SK-N-MC (cell line): Measurements from ENCODE around the gene OSBPL5.

Experiments
- DNase-seq: peaks from one replicate; pipeline ENCODE4 v3.0.0-alpha.2; 2011; ENCODE audit warnings: low read depth, low spot score
- H3K27ac ChIP-seq: fragments of 200-600 bp; sonication (generic); 2 replicates; pipeline ENCODE4 v1.5.1; 2016; ENCODE audit warnings: mixed run types
- H3K36me3 ChIP-seq: fragments of 200-600 bp; sonication (generic); 2 replicates; pipeline ENCODE4 v1.6.1; 2017; ENCODE audit warnings: antibody characterized with exemption, low read length, mixed read lengths; ENCODE audit not compliant: insufficient read depth
- H3K4me3 ChIP-seq: fragments of 200-600 bp; sonication (generic); 2 replicates; pipeline ENCODE4 v1.5.1; 2016
- H3K9ac ChIP-seq: fragments of 200-600 bp; sonication (generic); 2 replicates; pipeline ENCODE4 v1.8.0; 2017; ENCODE audit warnings: mixed run types, mixed read lengths; ENCODE audit not compliant: insufficient read length
- H3K9me3 ChIP-seq: fragments of 200-600 bp; sonication (generic); 2 replicates; pipeline ENCODE4 v1.6.1; 2017; ENCODE audit warnings: low read depth, mild to moderate bottlenecking, antibody characterized with exemption, low read length, moderate library complexity, mixed read lengths
- EZH2 ChIP-seq: fragments of 200-600 bp; sonication (generic); IDR thresholded peaks from one replicate; pipeline ENCODE4 v1.6.1; 2017; ENCODE audit warnings: antibody characterized with exemption
- FOXP2 ChIP-seq: optimal IDR thresholded peaks from 2 replicates; pipeline ENCODE3; 2011; ENCODE audit warnings: mild to moderate bottlenecking, moderate library complexity; ENCODE audit not compliant: insufficient read depth; ENCODE audit errors: extremely low read length, control extremely low read depth
- POLR2AphosphoS5 ChIP-seq: IDR thresholded peaks from 2 replicates; pipeline ENCODE4 v1.6.1; 2012; ENCODE audit warnings: mild to moderate bottlenecking, low read depth, low read length, borderline replicate concordance

OSBPL5 gene, protein sequence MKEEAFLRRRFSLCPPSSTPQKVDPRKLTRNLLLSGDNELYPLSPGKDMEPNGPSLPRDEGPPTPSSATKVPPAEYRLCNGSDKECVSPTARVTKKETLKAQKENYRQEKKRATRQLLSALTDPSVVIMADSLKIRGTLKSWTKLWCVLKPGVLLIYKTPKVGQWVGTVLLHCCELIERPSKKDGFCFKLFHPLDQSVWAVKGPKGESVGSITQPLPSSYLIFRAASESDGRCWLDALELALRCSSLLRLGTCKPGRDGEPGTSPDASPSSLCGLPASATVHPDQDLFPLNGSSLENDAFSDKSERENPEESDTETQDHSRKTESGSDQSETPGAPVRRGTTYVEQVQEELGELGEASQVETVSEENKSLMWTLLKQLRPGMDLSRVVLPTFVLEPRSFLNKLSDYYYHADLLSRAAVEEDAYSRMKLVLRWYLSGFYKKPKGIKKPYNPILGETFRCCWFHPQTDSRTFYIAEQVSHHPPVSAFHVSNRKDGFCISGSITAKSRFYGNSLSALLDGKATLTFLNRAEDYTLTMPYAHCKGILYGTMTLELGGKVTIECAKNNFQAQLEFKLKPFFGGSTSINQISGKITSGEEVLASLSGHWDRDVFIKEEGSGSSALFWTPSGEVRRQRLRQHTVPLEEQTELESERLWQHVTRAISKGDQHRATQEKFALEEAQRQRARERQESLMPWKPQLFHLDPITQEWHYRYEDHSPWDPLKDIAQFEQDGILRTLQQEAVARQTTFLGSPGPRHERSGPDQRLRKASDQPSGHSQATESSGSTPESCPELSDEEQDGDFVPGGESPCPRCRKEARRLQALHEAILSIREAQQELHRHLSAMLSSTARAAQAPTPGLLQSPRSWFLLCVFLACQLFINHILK

GRCh38 chr11:3165152-3165705, at the start of gene OSBPL5:
Gene OSBPL5 (minus strand): TSS chr11:3165310. CDS start chr11:3129148, 36,162 bp downstream.
- H3K4me3 ChIP-seq: peak within 1 kb of the TSS; percentile 90
- DNase-seq: no peak
- H3K9ac ChIP-seq: peak within 1 kb of the TSS; percentile 69
- H3K9me3 ChIP-seq: no peaks in the 10 kb centered on the region
- TF ChIP-seq EZH2 (no peak), FOXP2 (no peak), POLR2AphosphoS5 (no peak)
- no peaks in the 10 kb centered on the region for H3K36me3 ChIP-seq
- H3K27ac ChIP-seq: no peak within 1 kb of the TSS

DNA sequence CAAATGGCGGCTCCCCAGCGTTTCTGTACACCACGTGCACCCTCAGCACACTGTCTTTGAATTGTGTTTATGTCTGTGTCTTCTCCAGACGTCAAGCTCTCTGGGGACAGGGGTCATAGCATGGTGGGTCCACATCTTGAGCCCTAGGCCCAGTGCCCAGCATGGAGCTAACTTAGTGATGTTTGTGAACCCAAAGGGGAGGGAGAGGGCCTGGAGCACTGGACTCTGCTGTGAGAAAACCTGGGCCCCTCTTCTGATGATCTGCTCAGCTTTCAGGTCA, 49.2 kb upstream of the OSBPL5 start:
- Histone ChIP-seq H3K4me3 (no peak overlapping the region), H3K9me3 (no peaks in the 10 kb centered on the region; the same call in 1 of the 2 replicates), H3K9ac (no peak overlapping the region), H3K36me3 (no peaks in the 10 kb centered on the region), H3K27ac (no peak overlapping the region)
- TF ChIP-seq POLR2AphosphoS5 (no peak), EZH2 (no peak), FOXP2 (no peak)
- DNase-seq: no peak

- Histone ChIP-seq H3K9me3 (no peaks in the 10 kb centered on the region; the same call in 1 of the 2 replicates), H3K9ac (no peak overlapping the region), H3K36me3 (no peaks in the 10 kb centered on the region), H3K27ac (no peak overlapping the region), H3K4me3 (no peak overlapping the region)
- DNase-seq: no peak
- TF ChIP-seq FOXP2 (no peak), EZH2 (no peak), POLR2AphosphoS5 (no peak)
Observed at GRCh38 chr11:3213659-3214419, 48.7 kb upstream of the OSBPL5 start.

DNA sequence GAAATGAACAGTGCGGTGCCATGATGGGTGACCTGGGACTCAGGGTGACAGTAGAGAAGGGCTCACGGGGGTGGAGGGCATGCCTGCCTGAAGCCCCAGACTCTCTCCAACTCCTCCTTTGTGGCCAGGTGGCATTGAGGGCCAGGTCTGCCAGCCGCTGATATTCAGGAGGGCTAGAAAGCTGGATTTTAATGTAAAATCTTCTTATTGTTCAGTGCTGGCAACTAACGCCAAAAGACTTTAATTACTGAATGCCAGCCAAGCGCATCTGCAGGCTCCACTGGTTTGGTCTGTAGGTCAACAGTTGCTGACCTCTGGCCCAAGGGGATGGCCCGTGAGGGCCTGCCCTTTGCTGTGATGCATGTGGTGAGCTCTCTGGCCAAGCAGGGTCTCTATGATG, 43.2 kb upstream of the OSBPL5 start:
- no peak for TF ChIP-seq FOXP2
- TF ChIP-seq POLR2AphosphoS5: no peak
- no peak for TF ChIP-seq EZH2
- Histone ChIP-seq H3K36me3 (no peaks in the 10 kb centered on the region), H3K9me3 (no peaks in the 10 kb centered on the region; the same call in 1 of the 2 replicates), H3K9ac (no peak overlapping the region), H3K27ac (no peak overlapping the region), H3K4me3 (no peak overlapping the region)
- DNase-seq: no peak

GRCh38 chr11:3207526-3208189, 42.5 kb upstream of the OSBPL5 start:
- no peak overlapping the region for H3K9ac ChIP-seq
- H3K4me3 ChIP-seq: no peak overlapping the region
- DNase-seq: no peak
- H3K9me3 ChIP-seq: no peaks in the 10 kb centered on the region; the same call in 1 of the 2 replicates
- H3K27ac ChIP-seq: no peak overlapping the region
- TF ChIP-seq FOXP2 (no peak), POLR2AphosphoS5 (no peak), EZH2 (no peak)
- no peaks in the 10 kb centered on the region for H3K36me3 ChIP-seq

- DNase-seq: no peak
- TF ChIP-seq POLR2AphosphoS5: no peak
- no peak for TF ChIP-seq EZH2
- TF ChIP-seq FOXP2: no peak
- H3K27ac ChIP-seq: no peak overlapping the region
- no peak overlapping the region for H3K9ac ChIP-seq
- no peaks in the 10 kb centered on the region; the same call in 1 of the 2 replicates for H3K9me3 ChIP-seq
- H3K36me3 ChIP-seq: no peaks in the 10 kb centered on the region
- no peak overlapping the region for H3K4me3 ChIP-seq
Observed at GRCh38 chr11:3206922-3207204, 41.8 kb upstream of the OSBPL5 start.

DNA sequence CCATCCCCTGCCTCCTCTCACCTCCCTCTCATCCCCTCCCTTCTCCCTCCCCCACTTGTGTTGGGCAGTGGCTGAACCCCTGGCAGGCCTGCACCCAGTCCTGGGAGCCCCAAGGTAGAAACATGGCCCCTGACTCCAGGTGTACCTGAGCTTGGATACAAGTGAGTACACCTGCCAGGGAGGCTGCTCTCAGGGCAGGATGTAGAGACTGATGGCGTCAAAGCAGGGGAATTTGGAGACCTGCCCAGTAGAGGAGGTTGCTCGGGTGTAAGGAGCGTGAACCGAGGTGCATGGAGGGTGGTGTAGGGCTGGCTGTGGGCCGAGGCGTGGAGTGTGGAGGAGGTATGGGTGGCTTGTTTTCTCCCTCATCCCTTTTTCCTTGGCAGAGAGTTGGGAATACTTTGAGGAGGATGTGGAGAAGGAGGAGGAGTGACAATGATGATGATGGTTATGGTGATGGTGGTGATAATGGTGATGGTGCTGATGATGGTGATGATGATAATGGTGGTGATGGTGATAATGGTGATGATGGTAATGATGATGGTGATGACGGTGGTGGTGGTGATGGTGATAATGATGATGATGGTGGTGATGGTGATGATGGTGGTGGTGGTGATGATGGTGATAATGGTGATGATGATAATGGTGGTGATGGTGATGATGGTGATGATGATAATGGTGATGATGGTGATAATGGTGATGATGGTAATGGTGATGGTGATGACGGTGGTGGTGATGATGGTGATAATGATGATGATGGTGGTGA, 41.2 kb upstream of the OSBPL5 start:
- H3K4me3 ChIP-seq: no peak overlapping the region
- no peak for DNase-seq
- H3K9me3 ChIP-seq: no peaks in the 10 kb centered on the region; the same call in 1 of the 2 replicates
- H3K36me3 ChIP-seq: no peaks in the 10 kb centered on the region
- H3K27ac ChIP-seq: no peak overlapping the region
- no peak overlapping the region for H3K9ac ChIP-seq
- no peak for TF ChIP-seq FOXP2
- no peak for TF ChIP-seq POLR2AphosphoS5
- no peak for TF ChIP-seq EZH2
